GM12874 (cell line): Measurements from ENCODE around the gene SYNE1.

Experiments used
- TF ChIP-seq, protein P1 (sequence below): IDR thresholded peaks from 2 replicates; pipeline ENCODE4 v1.5.1; 2011; ENCODE audit warnings: low read depth, mild to moderate bottlenecking, control low read depth, low read length, moderate library complexity; ENCODE audit not compliant: insufficient read depth

The SYNE1 gene

DNA sequence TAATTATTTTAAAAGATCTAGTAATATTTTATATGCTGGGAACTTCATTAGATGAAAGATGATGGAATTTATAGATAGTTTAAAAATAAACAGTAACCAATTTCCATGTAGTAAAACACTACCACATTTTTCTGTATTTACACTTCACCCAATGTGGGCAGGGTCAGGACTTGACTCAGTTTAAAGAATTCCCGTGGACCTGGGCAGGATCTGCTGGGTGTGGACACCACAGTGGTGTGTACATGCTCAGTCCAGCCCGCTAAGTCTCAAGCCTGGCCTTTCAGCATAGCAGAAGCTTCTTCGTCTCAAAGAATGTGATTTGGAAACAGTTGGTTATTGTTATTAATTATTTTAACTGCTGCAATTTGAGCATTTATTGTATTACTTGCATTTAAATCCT, 364.2 kb downstream of the SYNE1 start:
- TF ChIP-seq, protein P1, sequence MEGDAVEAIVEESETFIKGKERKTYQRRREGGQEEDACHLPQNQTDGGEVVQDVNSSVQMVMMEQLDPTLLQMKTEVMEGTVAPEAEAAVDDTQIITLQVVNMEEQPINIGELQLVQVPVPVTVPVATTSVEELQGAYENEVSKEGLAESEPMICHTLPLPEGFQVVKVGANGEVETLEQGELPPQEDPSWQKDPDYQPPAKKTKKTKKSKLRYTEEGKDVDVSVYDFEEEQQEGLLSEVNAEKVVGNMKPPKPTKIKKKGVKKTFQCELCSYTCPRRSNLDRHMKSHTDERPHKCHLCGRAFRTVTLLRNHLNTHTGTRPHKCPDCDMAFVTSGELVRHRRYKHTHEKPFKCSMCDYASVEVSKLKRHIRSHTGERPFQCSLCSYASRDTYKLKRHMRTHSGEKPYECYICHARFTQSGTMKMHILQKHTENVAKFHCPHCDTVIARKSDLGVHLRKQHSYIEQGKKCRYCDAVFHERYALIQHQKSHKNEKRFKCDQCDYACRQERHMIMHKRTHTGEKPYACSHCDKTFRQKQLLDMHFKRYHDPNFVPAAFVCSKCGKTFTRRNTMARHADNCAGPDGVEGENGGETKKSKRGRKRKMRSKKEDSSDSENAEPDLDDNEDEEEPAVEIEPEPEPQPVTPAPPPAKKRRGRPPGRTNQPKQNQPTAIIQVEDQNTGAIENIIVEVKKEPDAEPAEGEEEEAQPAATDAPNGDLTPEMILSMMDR = no peak

DNA sequence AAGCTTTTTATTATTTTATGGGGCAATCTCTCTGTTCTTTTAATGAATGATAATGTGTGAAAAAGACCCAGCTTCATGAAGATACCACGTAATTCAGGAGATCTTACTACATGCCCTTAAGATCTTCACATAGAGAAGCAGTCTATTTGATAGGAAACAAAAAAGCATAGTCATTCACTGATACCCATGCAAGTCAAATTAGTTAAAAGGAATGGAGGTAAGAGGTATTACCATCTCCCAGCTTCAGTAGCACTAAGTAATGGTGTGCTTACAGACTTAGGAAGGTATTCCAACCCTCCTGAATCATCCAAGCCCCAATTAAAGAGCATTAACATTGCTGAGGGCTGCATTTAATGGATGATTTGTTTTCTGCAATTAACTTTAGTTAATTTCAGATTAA, 364.7 kb downstream of the SYNE1 start:
- TF ChIP-seq, protein P1 = no peak

DNA sequence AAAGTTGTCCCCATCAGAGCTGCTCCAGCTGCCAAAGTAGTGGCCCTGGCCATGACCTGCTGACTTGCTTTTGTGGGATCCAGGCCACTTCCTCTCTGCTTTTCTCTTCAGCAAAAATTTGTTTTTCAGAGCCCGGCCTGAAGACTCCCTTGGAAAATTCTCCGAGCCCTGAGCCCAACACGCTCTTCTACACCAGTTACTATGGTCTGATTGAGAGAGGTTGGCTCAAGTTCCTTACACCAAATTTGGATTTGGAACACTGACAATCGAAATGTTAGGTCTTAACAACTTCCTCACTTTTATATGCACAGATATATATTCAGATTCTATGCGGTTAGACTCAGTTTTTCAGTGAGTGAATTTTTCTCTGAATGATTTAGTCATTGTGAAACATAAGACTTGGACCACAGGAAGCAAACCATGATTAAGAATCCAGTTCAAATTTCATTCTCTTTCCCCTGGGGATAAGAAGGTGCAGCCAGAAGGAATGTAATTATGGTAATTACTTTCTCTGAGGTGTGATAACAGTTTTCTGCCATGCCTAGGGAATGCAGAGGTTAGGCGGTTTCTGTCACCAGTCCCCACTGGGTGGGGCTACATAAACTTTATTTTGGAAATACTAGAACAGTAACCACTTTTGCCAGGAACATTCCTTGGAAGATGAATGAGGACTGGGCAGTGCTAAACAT, 365.2 kb downstream of the SYNE1 start:
- TF ChIP-seq, protein P1 = no peak

DNA sequence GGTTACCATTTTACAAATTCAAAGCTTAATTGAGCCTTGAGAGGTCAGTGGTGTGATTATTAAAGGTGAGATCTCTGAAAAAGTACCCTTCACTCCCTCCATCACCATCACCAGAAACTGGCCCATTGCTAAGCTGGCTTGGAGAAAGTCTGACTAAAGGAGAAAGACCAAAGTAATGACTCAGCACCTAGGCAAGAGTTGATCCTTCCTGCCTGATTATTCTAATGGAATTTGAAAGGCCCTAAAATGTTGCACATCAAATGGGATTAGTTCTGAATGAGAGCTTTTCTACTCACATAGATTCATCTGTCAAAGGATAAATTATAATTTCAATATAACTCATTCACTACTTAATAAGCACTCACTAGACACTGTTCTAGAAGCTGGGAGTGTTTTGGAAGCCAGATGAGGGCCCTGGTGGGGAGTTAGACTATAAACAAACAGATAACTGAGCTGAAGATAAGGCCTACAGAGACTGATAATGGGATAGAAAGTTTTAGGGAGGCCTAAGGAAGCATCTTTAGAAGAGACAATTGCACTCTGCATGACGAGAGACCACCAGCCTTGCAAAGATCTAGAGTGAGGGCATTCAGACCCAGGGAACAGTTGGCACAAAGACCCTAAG, 366.7 kb downstream of the SYNE1 start:
- TF ChIP-seq, protein P1 = no peak

DNA sequence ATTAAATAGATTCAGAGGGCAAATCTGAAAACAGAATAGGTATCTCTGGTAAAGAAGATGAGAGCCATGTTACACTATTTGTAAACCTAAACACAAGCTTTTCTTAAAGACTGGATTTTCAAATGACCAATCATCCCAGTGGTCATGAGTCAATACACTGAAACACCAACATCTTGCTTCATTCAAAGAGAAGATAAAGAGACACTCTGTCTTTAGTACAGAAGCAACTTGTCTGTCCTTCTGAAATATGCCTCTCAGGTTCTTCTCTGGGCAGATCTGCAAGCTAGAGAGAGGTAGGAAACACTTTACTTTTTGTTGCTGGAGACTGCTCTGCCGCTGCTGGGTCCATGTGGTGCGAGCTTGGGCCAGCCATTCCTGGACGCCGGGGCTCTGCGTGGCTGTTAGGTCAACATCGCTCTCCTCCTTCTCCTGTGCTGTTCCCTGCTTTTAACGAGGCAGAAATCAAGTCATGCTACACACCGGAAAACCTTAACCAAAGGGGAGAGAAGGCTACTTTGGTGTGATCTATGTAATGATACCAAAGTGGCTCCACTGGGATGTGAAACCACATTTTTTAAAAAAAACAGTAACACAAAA, 368.2 kb downstream of the SYNE1 start:
- TF ChIP-seq, protein P1 = no peak

DNA sequence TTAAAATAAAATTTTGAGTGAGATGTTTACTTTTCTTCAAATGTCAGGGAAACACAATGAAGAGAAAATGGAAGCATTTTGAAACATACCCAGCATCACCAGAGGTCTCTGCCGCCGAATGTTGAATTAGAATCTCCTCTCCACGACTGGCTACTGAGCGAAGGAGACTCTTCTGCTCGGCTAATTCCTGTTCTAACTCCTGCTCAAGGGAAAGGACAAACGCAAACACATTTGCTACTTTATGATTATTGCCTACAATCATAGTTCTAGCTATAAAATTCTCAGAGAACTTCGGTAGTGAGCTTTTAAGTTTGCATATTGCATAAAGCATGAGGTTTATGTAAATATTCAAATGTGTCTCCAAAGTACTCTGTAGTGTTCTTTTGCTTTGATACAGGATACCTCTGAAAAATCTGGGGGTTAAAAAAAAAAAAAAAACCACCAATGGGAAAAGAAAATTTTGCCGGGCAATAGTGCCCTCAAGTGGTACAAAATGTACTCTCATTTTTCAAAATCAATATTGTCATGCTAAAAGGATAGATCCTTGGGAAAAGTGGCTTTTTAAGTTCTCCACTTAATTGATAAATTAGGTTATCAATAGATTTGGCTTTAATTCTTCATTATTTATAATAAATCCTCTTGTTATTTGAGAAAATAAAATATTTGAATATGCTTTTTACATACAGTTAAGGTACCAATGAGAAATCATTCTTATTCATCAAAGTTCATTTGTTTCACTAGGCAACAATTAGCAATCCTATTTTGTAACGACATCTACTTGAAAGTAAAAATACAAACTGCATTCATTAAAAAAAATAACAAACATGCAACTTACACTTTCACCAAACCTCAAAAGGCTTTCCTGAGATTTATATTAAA, 369.0 kb downstream of the SYNE1 start:
- TF ChIP-seq, protein P1 = no peak

DNA sequence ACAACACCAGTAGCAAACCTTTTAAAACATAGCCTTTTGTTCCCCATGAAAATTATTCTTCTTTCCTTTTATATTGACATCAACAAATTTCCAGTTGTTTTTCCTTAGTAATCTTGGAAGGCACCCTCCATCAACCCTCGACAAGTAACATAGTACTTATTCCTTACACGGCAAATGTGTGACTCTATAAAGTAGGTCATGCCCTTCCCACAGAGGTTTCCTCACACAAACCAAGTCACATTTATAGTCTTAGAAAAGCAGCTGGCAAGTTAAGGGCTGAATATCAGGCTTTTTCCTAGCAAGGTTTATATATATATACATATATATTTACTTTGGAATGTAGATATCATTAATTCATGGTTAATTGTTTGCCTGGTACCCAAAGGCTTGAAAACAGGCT, 371.5 kb downstream of the SYNE1 start:
- TF ChIP-seq, protein P1 = no peak
